Ovary (tissue), 9 donors: ENCODE measurements around the gene TBC1D9B. TPM values are rescaled to one million over a fixed set of nuclear protein-coding genes. Genes with fewer than 3 reads are reported as not detected.

Experiments
- DNase-seq, 5 donors: peaks; one replicate each; pipeline ENCODE4 v3.0.0-alpha.2; 2019 to 2020
- H3K27ac ChIP-seq, 2 donors: fragments of 200-600 bp; one replicate each; pipeline versions ENCODE4 v1.5.1 to v1.8.0; 2019 to 2022
- H3K27me3 ChIP-seq: fragments of 200-600 bp; one replicate; pipeline ENCODE4 v1.8.0; 2022
- H3K36me3 ChIP-seq: fragments of 200-600 bp; sonication (generic); one replicate; pipeline ENCODE4 v1.5.1; 2019
- H3K4me1 ChIP-seq: one replicate; pipeline ENCODE4 v1.8.1; 2013; ENCODE audit warnings: mild to moderate bottlenecking, moderate library complexity; ENCODE audit not compliant: insufficient read depth
- H3K4me3 ChIP-seq: fragments of 200-600 bp; sonication (generic); one replicate; pipeline ENCODE4 v1.5.1; 2017
- H3K9me3 ChIP-seq, 2 donors: fragments of 200-600 bp in 1 of 2; sonication (generic) in 1 of 2; one replicate each; pipeline versions ENCODE4 v1.5.1 to v1.8.1; 2013 to 2019; ENCODE audit warnings: mild to moderate bottlenecking in 1 of 2, moderate library complexity in 1 of 2
- CTCF ChIP-seq, 3 donors: fragments of 450-650 bp in 2 of 3; fragments of 200-600 bp in 1 of 3; IDR thresholded peaks; one replicate each; pipeline versions ENCODE4 v1.5.1 to v1.8.0; 2016 to 2022; ENCODE audit warnings: antibody characterized with exemption in 3 of 3, mild to moderate bottlenecking in 1 of 3
- EP300 ChIP-seq: sonication (generic); formaldehyde crosslinking; IDR thresholded peaks from one replicate; pipeline ENCODE4 v1.6.1; 2017; ENCODE audit warnings: antibody characterized with exemption
- POLR2A ChIP-seq: fragments of 450-650 bp; IDR thresholded peaks from one replicate; pipeline ENCODE4 v1.6.1; 2017; ENCODE audit warnings: antibody characterized with exemption, mild to moderate bottlenecking, moderate library complexity
- WGBS, 3 donors: extraction: QIAGEN DNeasy Blood & Tissue Kit in 1 of 3; methylation state at CpG; one replicate each; pipeline versions ENCODE4 v1.1.5 to v1.1.7; 2013 to 2017; 5-methylcytosine and 5-hydroxymethylcytosine counted together
- intact Hi-C, 4 donors: fragments of 100-400 bp; cut with DNase I; formaldehyde crosslinking; loops; one replicate each; pipeline versions ENCODE4 v1.11.0 to v1.15.1; 2022 to 2023
- polyA plus RNA-seq, 2 donors: library from polyadenylated mRNA; stranded (reverse); fragments of 200-250 nt in 1 of 2; fragments of 350-450 nt in 1 of 2; fragmentation: Illumina TruSeq in 1 of 2; extraction: RNeasy Lipid Tissue Mini Kit (QIAGEN cat#74804) in 1 of 2; gene quantifications; one replicate each; pipeline ENCODE4 v1.2.3, GENCODE V29; 2013 to 2014
- small RNA-seq: library from RNA; depleted of rRNA; stranded (forward); fragments of <200 nt; gene quantifications from one replicate; pipeline ENCODE3, GENCODE V24; 2016
- total RNA-seq, 7 donors: library from RNA; depleted of rRNA in 2 of 7; stranded (reverse); fragments of >200 nt in 2 of 7; fragmentation: NEBNext Ultra II Directional in 3 of 7; extraction: Animal tissue kit (Norgen Biotek cat#: 25700) in 3 of 7; gene quantifications; one replicate each; pipeline versions ENCODE4 v1.1.0 to v1.2.4, GENCODE V29; 2016 to 2023
- donor health status: DM: no; HTN: no; CAD: no; lungs with moderate emphysema.
- donor health status: DM: no; HTN: no; CAD: no.
- donor health status: Bipolar disorder and iron deficiency.
- donor health status: DM: yes; HTN: yes; CAD: no.
- donor health status: DM: no; HTN: no; CAD: no.
- donor health status: DM: yes; HTN: yes; CAD: no.

Gene TBC1D9B
- total and polyA plus RNA-seq, 9 donors = 48.3 to 121 (median 86.5) TPM

- H3K4me1 ChIP-seq = peaks cover 9% of the 10 kb centered on the region
- no peaks in the 10 kb centered on the region for H3K9me3 ChIP-seq
- no peak overlapping the region for H3K27ac ChIP-seq
- WGBS, 3 donors = 89 to 93% (median 91%) methylated on average over 5 of the region's 5 CpGs
- DNase-seq = no peak
- intact Hi-C loops = no loop called here
- no peaks in the 10 kb centered on the region for H3K36me3 ChIP-seq
- H3K27me3 ChIP-seq = no peaks in the 10 kb centered on the region
- H3K4me3 ChIP-seq = no peak overlapping the region
- TF ChIP-seq CTCF (IDR thresholded peaks at IDR 0.05) = no peak
- TF ChIP-seq EP300 = no peak
- no peak for TF ChIP-seq POLR2A
Observed at GRCh38 chr5:179812997-179813607, 94.6 kb downstream of the TBC1D9B start.

- H3K4me3 ChIP-seq = no peak overlapping the region
- intact Hi-C loops = no loop called here
- H3K27ac ChIP-seq = no peak overlapping the region
- peak in 1 of 5 donors; percentile 30 for DNase-seq
- no peaks in the 10 kb centered on the region for H3K36me3 ChIP-seq
- no peaks in the 10 kb centered on the region for H3K9me3 ChIP-seq
- H3K27me3 ChIP-seq = no peaks in the 10 kb centered on the region
- TF ChIP-seq CTCF (IDR thresholded peaks at IDR 0.05) = no peak
- no peak for TF ChIP-seq EP300
- TF ChIP-seq POLR2A = no peak
- WGBS, 3 donors = 91 to 92% (median 91%) methylated on average over 24 to 27 of the region's 27 CpGs
- peaks cover 4% of the 10 kb centered on the region for H3K4me1 ChIP-seq
Observed at GRCh38 chr5:179812135-179812825, 95.4 kb downstream of the TBC1D9B start.

Small RNA genes lying within 50 kb of the gene (small RNA-seq; reads per million reads assigned to genes)
- gene RF00019 = not detected

Other genes with a start within 250 kb of the TBC1D9B start
- under 1 TPM in 1 of 7 donors, not detected in 6; 0.65 TPM for gene CBY3, start 226.9 kb downstream of the TBC1D9B start, total RNA-seq
- gene CBY3, start 226.9 kb downstream of the TBC1D9B start, polyA plus RNA-seq = not detected
- 100 to 1,000 TPM; 228 to 683 (median 573) TPM for gene CANX, start 208.9 kb downstream of the TBC1D9B start, total RNA-seq
- 100 to 1,000 TPM; 176 to 688 TPM for gene CANX, start 208.9 kb downstream of the TBC1D9B start, polyA plus RNA-seq
- gene MAML1, start 175.1 kb downstream of the TBC1D9B start, total RNA-seq = 10 to 100 TPM; 18.4 to 40.1 (median 33.6) TPM
- gene MAML1, start 175.1 kb downstream of the TBC1D9B start, polyA plus RNA-seq = 10 to 100 TPM; 19.0 to 20.2 TPM
- 10 to 100 TPM in 6 of 7 donors, 1 to 10 TPM in 1; 7.5 to 43.5 (median 20.6) TPM for gene LTC4S, start 113.9 kb downstream of the TBC1D9B start, total RNA-seq
- gene LTC4S, start 113.9 kb downstream of the TBC1D9B start, polyA plus RNA-seq = 10 to 100 TPM in 1 of 2 donors, not detected in 1; 11.7 TPM
- 100 to 1,000 TPM in 1 of 7 donors, 10 to 100 TPM in 6; 51.2 to 102 (median 68.6) TPM for gene MGAT4B, start 101.0 kb downstream of the TBC1D9B start, total RNA-seq
- 10 to 100 TPM; 51.0 to 65.6 TPM for gene MGAT4B, start 101.0 kb downstream of the TBC1D9B start, polyA plus RNA-seq
- gene SQSTM1, start 87.0 kb downstream of the TBC1D9B start, total RNA-seq = 100 to 1,000 TPM; 257 to 457 (median 337) TPM
- 100 to 1,000 TPM; 125 to 265 TPM for gene SQSTM1, start 87.0 kb downstream of the TBC1D9B start, polyA plus RNA-seq
- 10 to 100 TPM; 46.2 to 61.1 (median 50.3) TPM for gene MRNIP, start 49.1 kb downstream of the TBC1D9B start, total RNA-seq
- 10 to 100 TPM; 26.9 to 59.3 TPM for gene MRNIP, start 49.1 kb downstream of the TBC1D9B start, polyA plus RNA-seq
- 10 to 100 TPM; 54.7 to 75.1 (median 66.7) TPM for gene RNF130, start 163.9 kb upstream of the TBC1D9B start, total RNA-seq
- gene RNF130, start 163.9 kb upstream of the TBC1D9B start, polyA plus RNA-seq = 100 to 1,000 TPM in 1 of 2 donors, 10 to 100 TPM in 1; 74.0 to 120 TPM